WERI-Rb-1 (cell line): ENCODE data around the gene FAM20B.

ENCODE experiments used
- DNase-seq: peaks from one replicate; pipeline ENCODE4 v3.0.0-alpha.2; 2020
- H3K27ac ChIP-seq: fragments of 250-450 bp; sonication (Bioruptor Pico); 2 replicates; pipeline ENCODE4 v1.5.1; 2020; ENCODE audit warnings: mild to moderate bottlenecking, moderate library complexity
- H3K27me3 ChIP-seq: fragments of 250-450 bp; sonication (Bioruptor Pico); 2 replicates; pipeline ENCODE4 v1.5.1; 2021; ENCODE audit warnings: mild to moderate bottlenecking, low read depth, moderate library complexity; ENCODE audit not compliant: insufficient read depth, severe bottlenecking
- H3K36me3 ChIP-seq: fragments of 250-450 bp; sonication (Bioruptor Pico); 2 replicates; pipeline ENCODE4 v1.5.1; 2020; ENCODE audit warnings: mild to moderate bottlenecking, moderate library complexity
- H3K4me3 ChIP-seq: 2 replicates; pipeline ENCODE4 v1.5.1; 2011; ENCODE audit warnings: low read depth, mild to moderate bottlenecking, control low read depth, low read length
- H3K9me3 ChIP-seq: fragments of 250-450 bp; sonication (Bioruptor Pico); 2 replicates; pipeline ENCODE4 v1.5.1; 2021; ENCODE audit warnings: mild to moderate bottlenecking, moderate library complexity; ENCODE audit not compliant: severe bottlenecking
- TF ChIP-seq, protein P1 (sequence below): IDR thresholded peaks from 2 replicates; pipeline ENCODE4 v1.5.1; 2011; ENCODE audit warnings: low read depth, mild to moderate bottlenecking, control low read depth, inconsistent platforms, low read length

The FAM20B gene

DNA sequence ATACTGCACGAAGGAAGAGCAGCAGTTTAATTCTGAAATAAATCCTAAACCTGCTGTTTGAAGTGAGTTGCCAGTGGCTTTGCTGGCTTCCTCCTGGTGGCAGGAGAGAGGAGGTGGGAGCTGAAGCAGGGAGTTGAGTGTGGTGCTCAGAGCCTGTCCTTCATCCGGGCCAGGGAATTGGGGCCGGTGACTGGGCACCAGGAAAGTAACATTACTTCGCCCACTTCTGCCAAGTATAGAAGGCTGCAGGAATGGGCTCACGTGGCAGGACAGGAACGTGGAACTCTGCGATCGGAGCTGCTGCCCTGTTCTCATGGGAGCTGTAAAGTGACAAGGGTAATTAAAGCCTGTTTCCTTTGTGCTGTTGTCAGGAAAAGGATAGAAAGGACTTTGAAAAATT lies 64.8 kb downstream of the FAM20B start:
- no peak overlapping the region for H3K4me3 ChIP-seq
- peak overlapping the region; percentile 66 for H3K27ac ChIP-seq
- H3K27me3 ChIP-seq: no peaks in the 10 kb centered on the region
- no peaks in the 10 kb centered on the region for H3K9me3 ChIP-seq
- TF ChIP-seq, protein P1, sequence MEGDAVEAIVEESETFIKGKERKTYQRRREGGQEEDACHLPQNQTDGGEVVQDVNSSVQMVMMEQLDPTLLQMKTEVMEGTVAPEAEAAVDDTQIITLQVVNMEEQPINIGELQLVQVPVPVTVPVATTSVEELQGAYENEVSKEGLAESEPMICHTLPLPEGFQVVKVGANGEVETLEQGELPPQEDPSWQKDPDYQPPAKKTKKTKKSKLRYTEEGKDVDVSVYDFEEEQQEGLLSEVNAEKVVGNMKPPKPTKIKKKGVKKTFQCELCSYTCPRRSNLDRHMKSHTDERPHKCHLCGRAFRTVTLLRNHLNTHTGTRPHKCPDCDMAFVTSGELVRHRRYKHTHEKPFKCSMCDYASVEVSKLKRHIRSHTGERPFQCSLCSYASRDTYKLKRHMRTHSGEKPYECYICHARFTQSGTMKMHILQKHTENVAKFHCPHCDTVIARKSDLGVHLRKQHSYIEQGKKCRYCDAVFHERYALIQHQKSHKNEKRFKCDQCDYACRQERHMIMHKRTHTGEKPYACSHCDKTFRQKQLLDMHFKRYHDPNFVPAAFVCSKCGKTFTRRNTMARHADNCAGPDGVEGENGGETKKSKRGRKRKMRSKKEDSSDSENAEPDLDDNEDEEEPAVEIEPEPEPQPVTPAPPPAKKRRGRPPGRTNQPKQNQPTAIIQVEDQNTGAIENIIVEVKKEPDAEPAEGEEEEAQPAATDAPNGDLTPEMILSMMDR: peak; percentile 31; the same call in 1 of the 2 replicates
- H3K36me3 ChIP-seq: peaks cover 94% of the 10 kb centered on the region
- DNase-seq: no peak

DNA sequence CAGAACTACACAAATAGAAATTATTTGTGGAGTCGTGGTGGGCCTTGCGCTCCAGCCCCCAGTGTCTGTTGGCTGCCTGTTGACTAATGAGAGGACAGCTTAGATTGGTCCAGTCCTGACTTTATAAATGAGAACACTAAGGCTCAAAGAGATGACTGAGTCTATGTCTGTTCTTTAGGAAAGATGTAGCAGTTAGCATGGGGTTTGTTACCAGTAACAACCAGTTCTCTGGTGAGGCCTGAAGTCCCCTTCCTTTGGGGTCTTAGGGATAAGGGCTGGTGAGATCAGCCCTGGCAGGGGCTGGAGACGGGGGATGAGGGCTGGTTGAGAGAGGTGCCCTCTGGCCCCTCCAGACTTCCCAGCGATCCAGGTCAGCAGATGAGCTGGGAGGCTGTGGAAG lies 65.2 kb downstream of the FAM20B start:
- no peak overlapping the region for H3K4me3 ChIP-seq
- H3K36me3 ChIP-seq: peaks cover 94% of the 10 kb centered on the region
- H3K27me3 ChIP-seq: no peaks in the 10 kb centered on the region
- no peaks in the 10 kb centered on the region for H3K9me3 ChIP-seq
- H3K27ac ChIP-seq: peak overlapping the region; percentile 66
- DNase-seq: no peak
- TF ChIP-seq, protein P1: no peak

DNA sequence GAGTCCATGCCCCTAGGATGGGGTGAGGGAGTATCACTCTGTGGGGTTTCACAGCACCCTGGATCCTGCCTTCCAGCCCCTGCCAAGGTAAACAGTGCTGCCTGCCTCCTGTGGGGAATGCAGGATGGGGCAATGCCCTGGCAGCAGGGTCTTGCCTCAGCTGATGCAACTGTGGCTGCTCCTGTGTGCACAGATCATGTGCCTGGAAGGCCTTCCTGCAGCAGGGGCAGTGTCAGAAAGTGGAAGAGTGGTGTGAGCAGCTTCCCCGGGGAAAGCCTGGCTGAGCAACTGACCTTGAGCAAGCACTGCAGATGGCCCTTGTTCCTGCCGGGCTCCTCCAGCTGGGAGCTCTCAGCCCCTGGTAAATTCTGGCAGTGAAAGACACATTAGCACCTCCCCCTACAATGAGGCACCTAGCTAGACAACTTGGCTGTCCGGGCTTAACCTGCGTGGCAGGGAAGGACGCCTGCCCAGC lies 66.0 kb downstream of the FAM20B start:
- Histone ChIP-seq H3K4me3 (no peak overlapping the region), H3K27ac (peak overlapping the region; percentile 66), H3K9me3 (no peaks in the 10 kb centered on the region), H3K27me3 (no peaks in the 10 kb centered on the region), H3K36me3 (peaks cover 94% of the 10 kb centered on the region)
- TF ChIP-seq, protein P1: no peak
- peak; percentile 81 for DNase-seq

DNA sequence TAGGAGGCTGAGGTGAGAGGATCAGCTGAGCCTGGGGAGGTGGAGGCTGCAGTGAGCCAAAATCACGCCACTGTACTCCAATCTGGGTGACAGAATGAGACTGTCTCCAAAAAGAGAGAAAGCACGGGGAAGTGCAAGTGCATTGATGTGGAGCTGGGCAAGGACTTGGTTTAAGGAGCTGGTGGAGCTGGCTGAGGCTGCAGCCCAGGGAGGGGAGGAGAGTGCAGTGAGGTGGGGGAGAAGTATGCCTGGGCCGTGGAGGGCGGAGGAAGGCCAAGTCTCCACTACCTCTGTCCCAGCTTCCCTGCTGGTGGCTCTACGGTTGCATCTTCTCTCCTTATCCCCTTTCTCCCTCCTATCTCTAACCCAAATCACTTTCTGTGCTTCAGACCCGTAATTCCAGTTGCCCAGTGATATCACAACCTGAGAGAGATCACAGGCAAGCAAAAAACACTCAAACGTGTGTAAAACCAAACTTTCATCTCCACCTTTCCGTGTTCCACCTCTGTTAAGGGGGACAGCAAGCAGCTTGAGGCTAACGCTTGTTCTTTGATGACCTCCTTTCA lies 67.3 kb downstream of the FAM20B start:
- TF ChIP-seq, protein P1: no peak
- no peak overlapping the region for H3K4me3 ChIP-seq
- peaks cover 94% of the 10 kb centered on the region for H3K36me3 ChIP-seq
- H3K9me3 ChIP-seq: no peaks in the 10 kb centered on the region
- no peaks in the 10 kb centered on the region for H3K27me3 ChIP-seq
- no peak for DNase-seq
- no peak overlapping the region; the same call in 1 of the 2 replicates for H3K27ac ChIP-seq

DNA sequence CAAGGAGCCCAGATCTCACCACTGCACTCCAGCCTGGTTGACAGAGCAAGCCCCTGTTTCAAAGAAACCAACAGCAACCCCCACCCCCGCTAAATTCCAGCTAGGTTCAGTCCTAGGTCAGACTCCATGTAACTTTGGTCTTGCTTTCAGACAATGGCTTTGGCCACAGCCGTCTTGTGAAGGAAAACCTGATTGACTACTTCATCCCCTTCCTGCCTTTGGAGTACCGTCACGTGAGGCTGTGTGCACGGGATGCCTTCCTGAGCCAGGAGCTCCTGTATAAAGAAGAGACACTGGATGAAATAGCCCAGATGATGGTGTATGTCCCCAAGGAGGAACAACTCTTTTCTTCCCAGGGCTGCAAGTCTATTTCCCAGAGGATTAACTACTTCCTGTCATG lies 69.1 kb downstream of the FAM20B start:
- Histone ChIP-seq H3K27ac (peak overlapping the region; percentile 76), H3K36me3 (peaks cover 81% of the 10 kb centered on the region), H3K4me3 (no peak overlapping the region), H3K27me3 (no peaks in the 10 kb centered on the region), H3K9me3 (no peaks in the 10 kb centered on the region)
- no peak for DNase-seq
- TF ChIP-seq, protein P1: no peak

DNA sequence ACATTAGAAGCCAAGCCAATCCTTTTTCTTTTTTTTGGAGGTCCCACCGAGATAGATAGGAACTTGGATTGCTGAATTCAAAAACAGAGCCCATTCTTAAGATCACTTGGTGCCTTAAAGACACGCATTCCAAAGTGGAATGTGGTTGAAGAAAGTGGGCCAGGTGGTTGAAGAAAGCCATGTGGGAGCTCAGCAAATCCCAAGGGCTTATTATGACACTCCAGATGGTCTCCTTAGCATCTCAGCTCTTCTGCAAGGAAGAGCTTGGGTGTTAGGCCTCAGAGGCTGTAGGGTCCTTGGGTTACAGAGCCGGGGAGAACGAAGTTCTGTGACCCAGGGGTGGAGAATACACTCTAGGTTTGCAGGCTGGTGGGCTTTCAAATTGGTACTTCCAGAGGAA lies 69.7 kb downstream of the FAM20B start:
- peaks cover 78% of the 10 kb centered on the region for H3K36me3 ChIP-seq
- no peaks in the 10 kb centered on the region for H3K27me3 ChIP-seq
- H3K9me3 ChIP-seq: no peaks in the 10 kb centered on the region
- peak overlapping the region; percentile 76 for H3K27ac ChIP-seq
- TF ChIP-seq, protein P1: no peak
- peak; percentile 76 for DNase-seq
- no peak overlapping the region for H3K4me3 ChIP-seq
